Measurements from ENCODE around the gene TEPSIN.

TEPSIN gene

GRCh38 chr17:81277421-81277820, 38.6 kb upstream of the TEPSIN start:
- Histone ChIP-seq H3K9ac (ENCODE audit: low read length) (no peak overlapping the region), H3F3A (ENCODE audit: insufficient read depth, low read length) (no peaks in the 10 kb centered on the region), H3K4me3 (ENCODE audit: low read length) (no peak overlapping the region), H3K9me2 (replicated peaks; ENCODE audit: insufficient read depth, low read length) (no peaks in the 10 kb centered on the region), H3K9me3 (replicated peaks; ENCODE audit: insufficient read depth, low read length) (no peaks in the 10 kb centered on the region), H3K27me3 (replicated peaks; ENCODE audit: insufficient read depth, low read length) (no peaks in the 10 kb centered on the region), H3K27ac (ENCODE audit: low read length) (no peak overlapping the region), H3K79me2 (ENCODE audit: low read length) (peaks cover 4% of the 10 kb centered on the region; the same call in 1 of the 2 replicates), H2AFZ (ENCODE audit: low read length) (no peak overlapping the region), H4K20me1 (ENCODE audit: insufficient read depth, low read length) (no peaks in the 10 kb centered on the region), H3K36me3 (replicated peaks; ENCODE audit: insufficient read depth, low read length) (no peaks in the 10 kb centered on the region; the same call in 1 of the 2 replicates), H3K4me1 (ENCODE audit: low read length) (no peaks in the 10 kb centered on the region), H3K4me2 (ENCODE audit: low read depth, low read length) (no peak overlapping the region)
- TF ChIP-seq CTCF (IDR thresholded peaks at IDR 0.05; ENCODE audit: low read length): no peak
- no peak for TF ChIP-seq EZH2phosphoT487 (IDR thresholded peaks at IDR 0.05; ENCODE audit: low read length)
- no peak for TF ChIP-seq EZH2 (optimal IDR thresholded peaks at IDR 0.05; ENCODE audit: low read depth, low read length)
- DNase-seq: no peak

- no peak overlapping the region for H3K27ac ChIP-seq (ENCODE audit: low read length)
Measured at GRCh38 chr17:81276781-81277180, 37.9 kb upstream of the TEPSIN start.

GRCh38 chr17:81274471-81274855, 35.6 kb upstream of the TEPSIN start:
- H2AFZ ChIP-seq (ENCODE audit: low read length): no peak overlapping the region
- TF ChIP-seq EZH2phosphoT487 (IDR thresholded peaks at IDR 0.05; ENCODE audit: low read length) (no peak), CTCF (IDR thresholded peaks at IDR 0.05; ENCODE audit: low read length) (no peak), EZH2 (optimal IDR thresholded peaks at IDR 0.05; ENCODE audit: low read depth, low read length) (no peak)
- H3K9me2 ChIP-seq (replicated peaks; ENCODE audit: insufficient read depth, low read length): no peaks in the 10 kb centered on the region

More at GRCh38 chr17:81276781-81277180, 37.9 kb upstream of the TEPSIN start:
- no peak overlapping the region for H3K4me3 ChIP-seq (ENCODE audit: low read length)
- no peak overlapping the region for H3K4me2 ChIP-seq (ENCODE audit: low read depth, low read length)
- H3K27me3 ChIP-seq (replicated peaks; ENCODE audit: insufficient read depth, low read length): no peaks in the 10 kb centered on the region
- TF ChIP-seq CTCF (IDR thresholded peaks at IDR 0.05; ENCODE audit: low read length) (no peak), EZH2phosphoT487 (IDR thresholded peaks at IDR 0.05; ENCODE audit: low read length) (no peak), EZH2 (optimal IDR thresholded peaks at IDR 0.05; ENCODE audit: low read depth, low read length) (no peak)
- H3K9me2 ChIP-seq (replicated peaks; ENCODE audit: insufficient read depth, low read length): no peaks in the 10 kb centered on the region
- H2AFZ ChIP-seq (ENCODE audit: low read length): no peak overlapping the region
- no peaks in the 10 kb centered on the region for H3K9me3 ChIP-seq (replicated peaks; ENCODE audit: insufficient read depth, low read length)
- no peaks in the 10 kb centered on the region; the same call in 1 of the 2 replicates for H3K36me3 ChIP-seq (replicated peaks; ENCODE audit: insufficient read depth, low read length)
- no peak overlapping the region for H3K9ac ChIP-seq (ENCODE audit: low read length)
- no peaks in the 10 kb centered on the region for H3F3A ChIP-seq (ENCODE audit: insufficient read depth, low read length)
- DNase-seq: no peak
- H3K4me1 ChIP-seq (ENCODE audit: low read length): no peaks in the 10 kb centered on the region
- H4K20me1 ChIP-seq (ENCODE audit: insufficient read depth, low read length): no peaks in the 10 kb centered on the region
- H3K79me2 ChIP-seq (ENCODE audit: low read length): peaks cover 4% of the 10 kb centered on the region; the same call in 1 of the 2 replicates

More at GRCh38 chr17:81274471-81274855, 35.6 kb upstream of the TEPSIN start:
- Histone ChIP-seq H3F3A (ENCODE audit: insufficient read depth, low read length) (no peaks in the 10 kb centered on the region), H4K20me1 (ENCODE audit: insufficient read depth, low read length) (no peaks in the 10 kb centered on the region), H3K27ac (ENCODE audit: low read length) (no peak overlapping the region), H3K4me1 (ENCODE audit: low read length) (no peaks in the 10 kb centered on the region), H3K4me3 (ENCODE audit: low read length) (no peak overlapping the region), H3K9me3 (replicated peaks; ENCODE audit: insufficient read depth, low read length) (no peaks in the 10 kb centered on the region), H3K79me2 (ENCODE audit: low read length) (peaks cover 4% of the 10 kb centered on the region; the same call in 1 of the 2 replicates), H3K27me3 (replicated peaks; ENCODE audit: insufficient read depth, low read length) (no peaks in the 10 kb centered on the region), H3K4me2 (ENCODE audit: low read depth, low read length) (no peak overlapping the region), H3K9ac (ENCODE audit: low read length) (no peak overlapping the region), H3K36me3 (replicated peaks; ENCODE audit: insufficient read depth, low read length) (no peaks in the 10 kb centered on the region; the same call in 1 of the 2 replicates)
- DNase-seq: no peak
